HepG2 (cell line): Measurements from ENCODE around the gene ZNF544. TPM values are rescaled to one million over a fixed set of nuclear protein-coding genes. Genes with fewer than 3 reads are reported as not detected.
A peak's percentile ranks its signal among the peaks of the same experiment; 100 is the strongest.

Source experiments
- ARNT ChIP-seq: fragments of 450-650 bp; IDR thresholded peaks from 2 replicates; pipeline ENCODE4 v1.6.1; 2017
- ATF6 ChIP-seq: sonication (generic); formaldehyde crosslinking; conservative IDR thresholded peaks from 2 replicates; pipeline ENCODE4 v1.4.0; 2020; ENCODE audit warnings: missing genetic modification reagents
- ATF7 ChIP-seq, 2 experiments: fragments of 450-650 bp in 1 of 2; sonication (generic) in 1 of 2; formaldehyde crosslinking in 1 of 2; IDR thresholded peaks; 2 replicates each; pipeline versions ENCODE4 v1.4.0 to v1.6.1; 2016 to 2020; ENCODE audit warnings: antibody characterized with exemption in 1 of 2, mild to moderate bottlenecking in 1 of 2, missing genetic modification reagents in 1 of 2
- ERF ChIP-seq: IDR thresholded peaks from 2 replicates; pipeline ENCODE4 v1.6.1; 2018; ENCODE audit warnings: missing biosample characterization, missing genetic modification reagents
- KDM4B ChIP-seq: sonication (generic); formaldehyde crosslinking; IDR thresholded peaks from 2 replicates; pipeline ENCODE4 v1.4.0; 2020; ENCODE audit warnings: missing genetic modification reagents
- PHF20 ChIP-seq: sonication (generic); formaldehyde crosslinking; IDR thresholded peaks from 2 replicates; pipeline ENCODE4 v1.5.0; 2020; ENCODE audit warnings: mild to moderate bottlenecking, missing genetic modification reagents
- TCF7 ChIP-seq: sonication (generic); IDR thresholded peaks from 2 replicates; pipeline ENCODE4 v1.6.1; 2016; ENCODE audit warnings: antibody characterized with exemption, low read depth
- ZNF318 ChIP-seq: sonication (generic); formaldehyde crosslinking; IDR thresholded peaks from 2 replicates; pipeline ENCODE4 v1.4.0; 2020; ENCODE audit warnings: mild to moderate bottlenecking, missing genetic modification reagents
- ZNF609 ChIP-seq: sonication (generic); formaldehyde crosslinking; IDR thresholded peaks from 2 replicates; pipeline ENCODE4 v1.4.0; 2020; ENCODE audit warnings: mild to moderate bottlenecking, missing genetic modification reagents, borderline replicate concordance
- ZNF710 ChIP-seq: sonication (generic); formaldehyde crosslinking; IDR thresholded peaks from 2 replicates; pipeline ENCODE4 v1.5.0; 2020; ENCODE audit warnings: mild to moderate bottlenecking, missing genetic modification reagents, borderline replicate concordance
- polyA plus RNA-seq, 8 experiments: library from polyadenylated mRNA; depleted of rRNA in 3 of 8; stranded (reverse) in 7 of 8; unstranded in 1 of 8; fragments of >200 nt; fragmentation: Illumina TruSeq in 4 of 8; extraction: Trizol in 4 of 8; gene quantifications; 2 replicates each; pipeline versions ENCODE4 v1.2.1 to v1.2.3, GENCODE V29; 2011 to 2016; ENCODE audit warnings: low read depth in 4 of 8, missing spikeins in 1 of 8, mixed read lengths in 1 of 8; ENCODE audit not compliant: insufficient read depth in 1 of 8
- total RNA-seq, 5 experiments: library from RNA; depleted of rRNA; stranded (reverse); fragments of >200 nt; fragmentation: Illumina TruSeq; extraction: Trizol; gene quantifications; 2 replicates each; pipeline ENCODE4 v1.2.3, GENCODE V29; 2016; ENCODE audit warnings: low read depth in 1 of 5

ZNF544 gene
- total and polyA plus RNA-seq, 2 of the 13 experiments (the other 11 are each of a cell fraction or from before 2014, with no cell fraction given): 13.1 to 17.0 TPM

- TF ChIP-seq ZNF710 (CRISPR knock-in tag) (no peak), ATF6 (CRISPR knock-in tag) (no peak), ZNF609 (CRISPR knock-in tag) (no peak), ATF7 (IDR thresholded peaks at IDR 0.05) (no peak), ATF7 (CRISPR knock-in tag; IDR thresholded peaks at IDR 0.05) (no peak), ZNF318 (CRISPR knock-in tag) (no peak), ARNT (no peak), TCF7 (no peak), PHF20 (CRISPR knock-in tag) (peak; percentile 94), ERF (CRISPR knock-in tag) (peak; percentile 89), KDM4B (CRISPR knock-in tag) (no peak; the same call in 1 of the 2 replicates)
Observed at GRCh38 chr19:58305065-58305931, 76.6 kb downstream of the ZNF544 start, which contains the start of gene ERVK3-1 (continued).
